ENCODE results near the gene ZNF619. TPM values are rescaled to one million over a fixed set of nuclear protein-coding genes. Genes with fewer than 3 reads are reported as not detected.

The ZNF619 gene
- total and polyA plus RNA-seq, 2 of the 13 experiments (the other 11 are each of a cell fraction or from before 2014, with no cell fraction given): 0.83 to 5.2 TPM

GRCh38 chr3:40524568-40525285 is 47.8 kb downstream of the ZNF619 start, which contains the start of gene ZNF621 (continued):
- TF ChIP-seq KIAA2018 (CRISPR knock-in tag; IDR thresholded peaks at IDR 0.05; ENCODE audit: borderline replicate concordance): no peak
- TF ChIP-seq NAIF1 (CRISPR knock-in tag; IDR thresholded peaks at IDR 0.05; ENCODE audit: borderline replicate concordance): no peak
- TF ChIP-seq DR1 (CRISPR knock-in tag; IDR thresholded peaks at IDR 0.05): peak; percentile 94
- no peak for TF ChIP-seq REL (CRISPR knock-in tag; conservative IDR thresholded peaks at IDR 0.05)
- TF ChIP-seq HBP1 (CRISPR knock-in tag; IDR thresholded peaks at IDR 0.05; ENCODE audit: low read depth): no peak; the same call in none of the 2 replicates
- no peak for TF ChIP-seq ZNF720 (CRISPR knock-in tag; IDR thresholded peaks at IDR 0.05)
- TF ChIP-seq PITX1 (CRISPR knock-in tag; IDR thresholded peaks at IDR 0.05): peak; percentile 56; the same call in 1 of the 2 replicates
- TF ChIP-seq DBP (CRISPR knock-in tag; IDR thresholded peaks at IDR 0.05; ENCODE audit: not compliant biosample characterization): peak; percentile 61
- TF ChIP-seq HDAC2 (CRISPR knock-in tag; IDR thresholded peaks at IDR 0.05): peak; percentile 71
- peak; percentile 76 for TF ChIP-seq ZEB1 (IDR thresholded peaks at IDR 0.05; ENCODE audit: insufficient replicate concordance, low read depth)
- no peak for TF ChIP-seq LRRFIP1 (CRISPR knock-in tag; conservative IDR thresholded peaks at IDR 0.05)
- TF ChIP-seq SRF (IDR thresholded peaks at IDR 0.05; ENCODE audit: low read depth, low read length): no peak

All from HepG2 (cell line).